Thyroid gland (tissue), 4 donors: ENCODE results near the gene WWTR1. TPM values are rescaled to one million over a fixed set of nuclear protein-coding genes. Genes with fewer than 3 reads are reported as not detected.

ENCODE experiments used
- DNase-seq, 2 donors: peaks; one replicate each; pipeline ENCODE4 v3.0.0-alpha.2; 2019
- H3K27ac ChIP-seq, 3 donors: fragments of 200-600 bp; sonication (generic); 1 replicate in 2 of 3; 2 replicates in 1 of 3; pipeline ENCODE4 v1.5.1; 2016 to 2019; ENCODE audit warnings: mild to moderate bottlenecking in 1 of 3, moderate library complexity in 1 of 3
- H3K27me3 ChIP-seq: fragments of 200-600 bp; sonication (generic); one replicate; pipeline ENCODE4 v1.5.1; 2019
- H3K36me3 ChIP-seq, 2 donors: fragments of 200-600 bp; sonication (generic); one replicate each; pipeline ENCODE4 v1.5.1; 2016 to 2019
- H3K4me1 ChIP-seq, 2 donors: fragments of 200-600 bp; sonication (generic); one replicate each; pipeline ENCODE4 v1.5.1; 2017 to 2019
- H3K4me3 ChIP-seq, 3 donors: fragments of 200-600 bp; sonication (generic); replicated peaks in 1 of 3; 1 replicate in 2 of 3; 2 replicates in 1 of 3; pipeline ENCODE4 v1.5.1; 2016; ENCODE audit warnings: mild to moderate bottlenecking in 1 of 3
- H3K9me3 ChIP-seq: fragments of 200-600 bp; sonication (generic); one replicate; pipeline ENCODE4 v1.5.1; 2017
- POLR2A ChIP-seq, 2 donors: fragments of 450-650 bp; IDR thresholded peaks; one replicate each; pipeline ENCODE4 v1.6.1; 2017; ENCODE audit warnings: antibody characterized with exemption in 2 of 2, mild to moderate bottlenecking in 2 of 2, moderate library complexity in 1 of 2
- WGBS, 2 donors: methylation state at CpG; one replicate each; pipeline ENCODE4 v1.1.5; 2017; 5-methylcytosine and 5-hydroxymethylcytosine counted together
- intact Hi-C: fragments of 100-400 bp; cut with DNase I; formaldehyde crosslinking; loops from one replicate; pipeline ENCODE4 v1.15.1; 2023
- total RNA-seq, 4 donors: library from RNA; depleted of rRNA; stranded (reverse); fragments of >200 nt; gene quantifications; one replicate each; pipeline ENCODE4 v1.2.3, GENCODE V29; 2016
- TF ChIP-seq, protein P1 (sequence below), 6 experiments: fragments of 200-600 bp in 3 of 6; fragments of 450-650 bp in 3 of 6; sonication (generic) in 3 of 6; IDR thresholded peaks; one replicate each; pipeline ENCODE4 v1.5.1; 2016 to 2019; ENCODE audit warnings: antibody characterized with exemption in 6 of 6, mild to moderate bottlenecking in 2 of 6, inconsistent platforms in 1 of 6, moderate library complexity in 1 of 6

The WWTR1 gene
- total RNA-seq, 4 donors from 2014 or later = 56.7 to 87.6 (median 78.5) TPM

DNA sequence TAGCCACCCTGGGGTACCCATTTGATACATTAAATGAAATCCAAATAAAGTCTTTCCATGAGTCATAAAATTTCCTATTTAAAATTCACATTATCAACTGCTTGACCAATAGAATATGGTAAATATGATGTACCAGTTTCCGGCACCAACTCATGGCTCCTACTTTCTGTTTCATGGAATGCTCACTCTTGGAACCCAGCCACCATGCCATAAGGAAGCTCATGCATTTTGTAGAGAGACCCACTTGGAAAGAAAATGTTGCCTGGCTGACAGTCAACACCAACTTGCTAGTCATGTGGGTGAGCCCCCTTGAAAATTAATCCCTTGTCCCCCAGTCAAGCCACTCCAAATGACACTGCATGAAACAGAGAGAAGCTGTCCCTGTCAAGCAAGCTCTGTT is 57.2 kb downstream of the WWTR1 start:
- DNase-seq = no peak
- 88 to 93% methylated on average over 1 of the region's 1 CpG for WGBS, 2 donors
- H3K4me3 ChIP-seq = no peak overlapping the region
- no peaks in the 10 kb centered on the region for H3K9me3 ChIP-seq
- no peak overlapping the region for H3K27ac ChIP-seq
- intact Hi-C loops = no loop called here
- peaks cover 20 to 34% of the 10 kb centered on the region in 2 donors for H3K4me1 ChIP-seq
- TF ChIP-seq, protein P1, sequence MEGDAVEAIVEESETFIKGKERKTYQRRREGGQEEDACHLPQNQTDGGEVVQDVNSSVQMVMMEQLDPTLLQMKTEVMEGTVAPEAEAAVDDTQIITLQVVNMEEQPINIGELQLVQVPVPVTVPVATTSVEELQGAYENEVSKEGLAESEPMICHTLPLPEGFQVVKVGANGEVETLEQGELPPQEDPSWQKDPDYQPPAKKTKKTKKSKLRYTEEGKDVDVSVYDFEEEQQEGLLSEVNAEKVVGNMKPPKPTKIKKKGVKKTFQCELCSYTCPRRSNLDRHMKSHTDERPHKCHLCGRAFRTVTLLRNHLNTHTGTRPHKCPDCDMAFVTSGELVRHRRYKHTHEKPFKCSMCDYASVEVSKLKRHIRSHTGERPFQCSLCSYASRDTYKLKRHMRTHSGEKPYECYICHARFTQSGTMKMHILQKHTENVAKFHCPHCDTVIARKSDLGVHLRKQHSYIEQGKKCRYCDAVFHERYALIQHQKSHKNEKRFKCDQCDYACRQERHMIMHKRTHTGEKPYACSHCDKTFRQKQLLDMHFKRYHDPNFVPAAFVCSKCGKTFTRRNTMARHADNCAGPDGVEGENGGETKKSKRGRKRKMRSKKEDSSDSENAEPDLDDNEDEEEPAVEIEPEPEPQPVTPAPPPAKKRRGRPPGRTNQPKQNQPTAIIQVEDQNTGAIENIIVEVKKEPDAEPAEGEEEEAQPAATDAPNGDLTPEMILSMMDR (IDR thresholded peaks at IDR 0.05) = no peak
- TF ChIP-seq POLR2A (IDR thresholded peaks at IDR 0.05) = no peak
- H3K36me3 ChIP-seq = no peaks in the 10 kb centered on the region
- no peaks in the 10 kb centered on the region for H3K27me3 ChIP-seq

DNA sequence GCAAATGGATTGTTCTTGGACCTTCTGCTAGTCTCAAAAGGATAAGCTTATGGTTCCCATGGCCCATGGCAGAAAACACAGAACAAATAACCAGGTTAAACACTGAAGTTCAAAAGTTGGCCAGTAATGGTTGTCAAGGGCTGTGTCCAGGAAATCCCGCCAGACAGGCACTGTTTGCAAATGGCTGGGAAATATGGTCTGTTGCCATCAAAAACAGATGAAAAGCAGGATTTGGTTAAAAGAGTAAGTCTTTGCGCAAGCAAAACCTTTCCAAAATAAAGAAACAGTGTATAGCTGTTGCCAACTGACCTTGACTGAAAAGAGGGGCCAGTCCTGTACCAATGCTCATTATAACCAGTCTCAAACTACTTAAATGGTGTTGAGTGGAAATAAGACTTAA is 58.6 kb downstream of the WWTR1 start:
- peaks cover 17 to 26% of the 10 kb centered on the region in 2 donors for H3K4me1 ChIP-seq
- H3K9me3 ChIP-seq = no peaks in the 10 kb centered on the region
- no peak overlapping the region for H3K27ac ChIP-seq
- WGBS, 2 donors = 77 to 80% methylated on average over 2 of the region's 2 CpGs
- TF ChIP-seq POLR2A (IDR thresholded peaks at IDR 0.05) = no peak
- TF ChIP-seq, protein P1 (IDR thresholded peaks at IDR 0.05) = no peak
- H3K4me3 ChIP-seq = no peak overlapping the region
- H3K27me3 ChIP-seq = no peaks in the 10 kb centered on the region
- intact Hi-C loops = no loop called here
- DNase-seq = no peak
- no peaks in the 10 kb centered on the region for H3K36me3 ChIP-seq

DNA sequence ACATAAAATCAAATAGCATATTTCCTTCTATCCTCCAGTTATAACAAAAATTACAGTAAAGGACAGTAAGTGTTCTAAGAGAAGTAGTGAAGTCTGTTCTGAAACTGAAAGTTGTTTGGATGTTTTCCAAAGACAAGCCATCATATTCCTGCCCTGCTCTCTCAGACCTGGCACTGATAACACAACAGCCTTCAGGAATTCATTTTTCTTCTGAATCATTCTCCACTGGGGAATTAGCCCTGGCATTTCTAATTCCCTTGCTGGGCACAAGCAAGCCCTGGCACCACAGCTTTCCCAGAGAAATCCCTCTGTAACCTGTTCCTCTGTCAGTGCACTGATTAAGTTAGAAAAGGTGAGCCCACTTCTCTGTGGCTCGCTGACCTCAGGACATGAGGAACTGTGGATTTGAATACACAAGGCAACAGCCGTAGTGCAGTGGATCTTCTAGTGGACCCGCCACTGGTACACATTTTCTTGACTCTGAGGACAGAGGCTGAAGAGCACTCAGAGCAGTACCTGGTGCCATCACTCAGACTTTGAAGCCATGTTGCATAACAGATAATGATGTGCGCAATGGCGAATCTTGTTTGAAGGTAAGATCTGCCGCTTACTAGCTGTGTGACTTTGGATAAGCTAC is 61.6 kb downstream of the WWTR1 start:
- peak; percentile 62 to 66 for DNase-seq
- intact Hi-C loops = no loop called here
- TF ChIP-seq, protein P1 (IDR thresholded peaks at IDR 0.05) = no peak
- no peak for TF ChIP-seq POLR2A (IDR thresholded peaks at IDR 0.05)
- H3K4me1 ChIP-seq = peaks cover 20 to 24% of the 10 kb centered on the region in 2 donors
- peak overlapping the region in 2 of 3 donors; percentile 25 to 29 for H3K27ac ChIP-seq
- 67 to 68% methylated on average over 6 of the region's 6 CpGs for WGBS, 2 donors
- H3K9me3 ChIP-seq = no peaks in the 10 kb centered on the region
- no peaks in the 10 kb centered on the region for H3K27me3 ChIP-seq
- H3K4me3 ChIP-seq = no peak overlapping the region
- H3K36me3 ChIP-seq = no peaks in the 10 kb centered on the region

DNA sequence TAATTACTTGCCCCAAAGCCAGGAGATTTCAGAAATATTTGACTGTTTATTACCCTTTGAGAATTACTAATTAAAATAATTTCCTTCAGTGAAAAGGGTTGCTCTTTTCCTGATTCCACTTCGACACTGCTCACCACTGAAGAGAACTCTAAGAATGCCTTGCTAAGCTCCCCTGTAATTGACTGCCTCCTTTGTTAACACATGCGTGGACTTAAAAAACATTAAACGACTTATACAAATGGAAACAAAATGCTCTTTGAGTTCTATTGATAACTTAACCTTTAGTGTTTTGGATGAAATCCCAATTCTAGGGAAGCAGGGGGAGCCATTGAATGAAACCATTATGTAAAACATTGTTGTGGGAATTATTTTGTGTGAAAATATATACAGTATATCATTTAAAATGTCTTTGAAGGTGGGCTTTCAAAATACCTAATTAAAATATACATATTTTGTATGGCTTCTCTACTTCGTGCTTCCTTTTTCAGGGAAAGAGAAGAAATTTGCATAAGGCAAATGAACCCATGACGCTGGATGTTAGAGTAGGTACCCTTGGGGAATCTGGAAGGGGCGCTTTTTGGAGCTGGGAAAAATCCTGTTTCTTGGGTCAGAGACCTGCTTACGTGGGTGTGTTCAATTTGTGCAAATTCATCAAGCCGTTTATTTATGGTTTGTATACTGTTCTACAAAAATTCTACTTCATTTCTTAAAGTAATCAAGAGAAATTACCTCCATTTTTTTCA is 64.2 kb downstream of the WWTR1 start:
- intact Hi-C loops = no loop called here
- H3K27me3 ChIP-seq = no peaks in the 10 kb centered on the region
- 90 to 94% methylated on average over 8 of the region's 8 CpGs for WGBS, 2 donors
- no peaks in the 10 kb centered on the region for H3K36me3 ChIP-seq
- no peak for TF ChIP-seq POLR2A (IDR thresholded peaks at IDR 0.05)
- TF ChIP-seq, protein P1 (IDR thresholded peaks at IDR 0.05) = no peak
- H3K27ac ChIP-seq = no peak overlapping the region
- no peak for DNase-seq
- H3K9me3 ChIP-seq = no peaks in the 10 kb centered on the region
- peaks cover 23 to 28% of the 10 kb centered on the region in 2 donors for H3K4me1 ChIP-seq
- no peak overlapping the region for H3K4me3 ChIP-seq

DNA sequence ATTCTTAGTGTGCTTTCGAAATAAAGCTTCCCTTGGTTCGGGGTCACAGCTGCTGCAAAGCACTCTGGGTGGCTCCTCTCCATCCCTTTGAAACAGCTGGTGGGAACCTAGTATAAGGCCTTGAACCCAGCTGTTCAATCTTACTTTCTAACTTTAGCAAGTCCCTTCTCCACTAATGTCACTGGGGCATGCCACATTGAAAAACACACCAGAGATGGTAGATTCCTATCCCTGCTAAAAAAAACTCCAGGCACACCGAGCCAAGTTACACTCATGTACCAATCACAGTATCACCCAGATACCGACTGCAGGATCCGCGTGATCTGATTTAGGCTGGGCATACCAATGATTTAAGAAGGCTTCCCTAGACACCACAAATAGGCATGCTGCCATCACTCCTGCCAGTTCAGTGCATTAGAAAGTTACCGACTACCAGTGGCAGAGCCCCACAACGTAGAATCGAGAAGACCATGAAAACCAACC is 65.0 kb downstream of the WWTR1 start:
- intact Hi-C loops = no loop called here
- 89 to 95% methylated on average over 9 of the region's 9 CpGs for WGBS, 2 donors
- no peak for DNase-seq
- peaks cover 20 to 25% of the 10 kb centered on the region in 2 donors for H3K4me1 ChIP-seq
- H3K36me3 ChIP-seq = no peaks in the 10 kb centered on the region
- H3K4me3 ChIP-seq = no peak overlapping the region
- H3K27ac ChIP-seq = no peak overlapping the region
- TF ChIP-seq, protein P1 (IDR thresholded peaks at IDR 0.05) = no peak
- no peak for TF ChIP-seq POLR2A (IDR thresholded peaks at IDR 0.05)
- H3K27me3 ChIP-seq = no peaks in the 10 kb centered on the region
- H3K9me3 ChIP-seq = no peaks in the 10 kb centered on the region
